Measurements from ENCODE around the gene ALCAM. TPM values are rescaled to one million over a fixed set of nuclear protein-coding genes. Genes with fewer than 3 reads are reported as not detected.

ALCAM gene
- total RNA-seq, 1 donor from 2014 or later: 90.3 TPM

DNA sequence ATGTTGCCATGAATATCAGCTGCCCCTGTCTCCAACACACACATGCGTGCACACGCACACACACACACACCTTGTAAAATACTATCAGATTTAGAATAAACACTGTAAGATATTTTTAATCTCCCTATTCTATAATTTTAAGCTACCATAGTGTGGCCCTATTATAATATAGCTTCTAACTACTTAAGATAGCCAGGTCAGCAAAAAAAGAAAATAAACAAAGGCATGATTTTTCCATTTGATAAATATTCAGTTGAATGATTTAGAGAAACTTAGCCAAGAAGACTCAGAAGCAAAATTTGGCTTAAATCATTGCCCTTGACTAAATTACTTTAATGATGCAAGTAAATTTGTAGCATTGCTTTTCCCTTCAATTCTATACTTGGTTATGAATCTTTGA, 162.2 kb downstream of the ALCAM start:
- Mint-ChIP-seq H3K4me1 (peaks cover 7% of the 10 kb centered on the region), H3K9me3 (peaks cover 3% of the 10 kb centered on the region), H3K4me3 (no peak overlapping the region), H3K36me3 (peaks cover 24% of the 10 kb centered on the region), H3K27me3 (ENCODE audit: low read depth) (no peaks in the 10 kb centered on the region), H3K27ac (no peak overlapping the region)
- TF ChIP-seq, protein P1, sequence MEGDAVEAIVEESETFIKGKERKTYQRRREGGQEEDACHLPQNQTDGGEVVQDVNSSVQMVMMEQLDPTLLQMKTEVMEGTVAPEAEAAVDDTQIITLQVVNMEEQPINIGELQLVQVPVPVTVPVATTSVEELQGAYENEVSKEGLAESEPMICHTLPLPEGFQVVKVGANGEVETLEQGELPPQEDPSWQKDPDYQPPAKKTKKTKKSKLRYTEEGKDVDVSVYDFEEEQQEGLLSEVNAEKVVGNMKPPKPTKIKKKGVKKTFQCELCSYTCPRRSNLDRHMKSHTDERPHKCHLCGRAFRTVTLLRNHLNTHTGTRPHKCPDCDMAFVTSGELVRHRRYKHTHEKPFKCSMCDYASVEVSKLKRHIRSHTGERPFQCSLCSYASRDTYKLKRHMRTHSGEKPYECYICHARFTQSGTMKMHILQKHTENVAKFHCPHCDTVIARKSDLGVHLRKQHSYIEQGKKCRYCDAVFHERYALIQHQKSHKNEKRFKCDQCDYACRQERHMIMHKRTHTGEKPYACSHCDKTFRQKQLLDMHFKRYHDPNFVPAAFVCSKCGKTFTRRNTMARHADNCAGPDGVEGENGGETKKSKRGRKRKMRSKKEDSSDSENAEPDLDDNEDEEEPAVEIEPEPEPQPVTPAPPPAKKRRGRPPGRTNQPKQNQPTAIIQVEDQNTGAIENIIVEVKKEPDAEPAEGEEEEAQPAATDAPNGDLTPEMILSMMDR (IDR thresholded peaks at IDR 0.05; ENCODE audit: unreplicated experiment): no peak
- DNase-seq (ENCODE audit: low spot score in 2 of 2, unreplicated experiment in 2 of 2): no peak

DNA sequence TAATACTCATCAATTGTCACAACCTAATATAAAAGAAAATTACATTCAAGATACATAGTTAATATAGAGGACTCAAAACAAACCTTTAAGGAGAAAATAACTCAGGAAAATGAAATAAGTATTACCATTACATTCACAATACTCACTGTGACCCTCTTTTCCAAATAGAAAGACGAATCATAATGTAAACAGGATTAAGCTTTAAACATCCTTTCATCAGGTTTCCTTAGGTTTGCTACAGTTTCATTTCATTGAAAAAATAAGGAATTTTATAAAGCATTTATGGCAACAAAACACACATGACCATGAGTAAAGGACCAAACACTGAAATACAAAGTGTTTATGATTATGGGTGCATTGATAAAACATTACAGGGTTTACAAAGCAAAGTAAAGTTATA, 162.7 kb downstream of the ALCAM start:
- Mint-ChIP-seq H3K27ac (no peak overlapping the region), H3K27me3 (ENCODE audit: low read depth) (no peaks in the 10 kb centered on the region), H3K36me3 (peaks cover 25% of the 10 kb centered on the region), H3K9me3 (peaks cover 3% of the 10 kb centered on the region), H3K4me1 (peaks cover 7% of the 10 kb centered on the region), H3K4me3 (no peak overlapping the region)
- TF ChIP-seq, protein P1 (IDR thresholded peaks at IDR 0.05; ENCODE audit: unreplicated experiment): no peak
- no peak for DNase-seq (ENCODE audit: low spot score in 2 of 2, unreplicated experiment in 2 of 2)

DNA sequence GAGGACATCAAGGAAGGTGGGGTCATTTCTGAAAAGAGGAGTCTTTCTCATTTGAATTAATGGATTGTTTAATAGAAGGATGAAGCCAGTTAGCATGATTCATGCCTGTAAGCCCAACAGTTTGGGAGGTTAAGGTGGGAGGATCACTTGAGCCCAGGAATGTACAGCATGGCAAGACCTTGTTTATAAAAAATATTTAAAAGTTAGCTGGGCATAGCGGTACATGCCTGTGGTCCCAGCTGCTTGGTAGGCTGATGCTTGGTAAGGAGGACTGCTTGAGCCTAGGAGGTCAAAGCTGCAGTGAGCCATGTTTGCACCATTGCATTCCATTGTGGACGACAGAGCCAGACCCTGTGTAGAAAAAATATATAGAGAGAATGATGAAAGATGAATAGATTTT, 165.5 kb downstream of the ALCAM start:
- H3K4me1 Mint-ChIP-seq: peaks cover 7% of the 10 kb centered on the region
- H3K27ac Mint-ChIP-seq: no peak overlapping the region
- TF ChIP-seq, protein P1 (IDR thresholded peaks at IDR 0.05; ENCODE audit: unreplicated experiment): no peak
- H3K36me3 Mint-ChIP-seq: peaks cover 27% of the 10 kb centered on the region
- H3K9me3 Mint-ChIP-seq: peaks cover 2% of the 10 kb centered on the region
- H3K4me3 Mint-ChIP-seq: no peak overlapping the region
- no peak for DNase-seq (ENCODE audit: low spot score in 2 of 2, unreplicated experiment in 2 of 2)
- no peaks in the 10 kb centered on the region for H3K27me3 Mint-ChIP-seq (ENCODE audit: low read depth)

DNA sequence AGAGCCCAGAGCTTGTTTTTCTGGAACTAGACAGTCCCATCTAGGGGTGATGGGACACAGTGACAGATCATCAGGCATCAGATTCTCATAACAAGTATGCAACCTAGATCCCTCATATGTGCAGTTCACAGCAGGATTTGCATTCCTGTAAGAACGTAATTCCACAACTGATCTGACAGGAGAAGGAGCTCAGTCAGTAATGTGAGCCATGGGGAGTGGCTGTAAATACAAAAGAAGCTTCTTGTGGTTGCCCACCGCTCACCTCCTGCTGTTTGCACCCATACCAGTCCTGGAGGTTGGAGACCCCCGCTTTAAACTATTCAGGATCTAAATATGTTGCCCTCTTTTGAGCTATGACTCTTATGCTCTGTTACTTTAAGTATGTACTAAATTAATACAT, 167.3 kb downstream of the ALCAM start:
- H3K4me3 Mint-ChIP-seq: no peak overlapping the region
- no peaks in the 10 kb centered on the region for H3K27me3 Mint-ChIP-seq (ENCODE audit: low read depth)
- H3K4me1 Mint-ChIP-seq: no peaks in the 10 kb centered on the region
- DNase-seq (ENCODE audit: low spot score in 2 of 2, unreplicated experiment in 2 of 2): no peak
- peaks cover 26% of the 10 kb centered on the region for H3K36me3 Mint-ChIP-seq
- TF ChIP-seq, protein P1 (IDR thresholded peaks at IDR 0.05; ENCODE audit: unreplicated experiment): no peak
- no peaks in the 10 kb centered on the region for H3K9me3 Mint-ChIP-seq
- no peak overlapping the region for H3K27ac Mint-ChIP-seq

DNA sequence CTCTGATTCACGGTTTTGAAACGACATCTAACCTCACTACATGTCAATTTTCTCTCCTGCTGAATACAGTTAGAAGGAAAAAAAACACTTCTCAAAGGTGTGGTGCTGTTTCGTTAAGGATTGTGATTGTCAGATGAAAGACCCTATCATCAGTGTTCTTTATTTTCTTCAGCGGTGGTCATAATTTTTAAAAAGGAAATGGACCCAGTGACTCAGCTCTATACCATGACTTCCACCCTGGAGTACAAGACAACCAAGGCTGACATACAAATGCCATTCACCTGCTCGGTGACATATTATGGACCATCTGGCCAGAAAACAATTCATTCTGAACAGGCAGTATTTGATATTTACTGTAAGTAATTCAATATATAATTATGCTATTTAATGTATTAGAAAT, 167.8 kb downstream of the ALCAM start:
- Mint-ChIP-seq H3K27ac (no peak overlapping the region), H3K27me3 (ENCODE audit: low read depth) (no peaks in the 10 kb centered on the region), H3K4me3 (no peak overlapping the region), H3K9me3 (no peaks in the 10 kb centered on the region), H3K36me3 (peaks cover 26% of the 10 kb centered on the region), H3K4me1 (no peaks in the 10 kb centered on the region)
- DNase-seq (ENCODE audit: low spot score in 2 of 2, unreplicated experiment in 2 of 2): no peak
- TF ChIP-seq, protein P1 (IDR thresholded peaks at IDR 0.05; ENCODE audit: unreplicated experiment): no peak
